ENCODE results near the gene TTPAL. TPM values are rescaled to one million over a fixed set of nuclear protein-coding genes. Genes with fewer than 3 reads are reported as not detected.

The TTPAL gene
- total RNA-seq, 1 experiment from 2014 or later: 28.5 TPM

DNA sequence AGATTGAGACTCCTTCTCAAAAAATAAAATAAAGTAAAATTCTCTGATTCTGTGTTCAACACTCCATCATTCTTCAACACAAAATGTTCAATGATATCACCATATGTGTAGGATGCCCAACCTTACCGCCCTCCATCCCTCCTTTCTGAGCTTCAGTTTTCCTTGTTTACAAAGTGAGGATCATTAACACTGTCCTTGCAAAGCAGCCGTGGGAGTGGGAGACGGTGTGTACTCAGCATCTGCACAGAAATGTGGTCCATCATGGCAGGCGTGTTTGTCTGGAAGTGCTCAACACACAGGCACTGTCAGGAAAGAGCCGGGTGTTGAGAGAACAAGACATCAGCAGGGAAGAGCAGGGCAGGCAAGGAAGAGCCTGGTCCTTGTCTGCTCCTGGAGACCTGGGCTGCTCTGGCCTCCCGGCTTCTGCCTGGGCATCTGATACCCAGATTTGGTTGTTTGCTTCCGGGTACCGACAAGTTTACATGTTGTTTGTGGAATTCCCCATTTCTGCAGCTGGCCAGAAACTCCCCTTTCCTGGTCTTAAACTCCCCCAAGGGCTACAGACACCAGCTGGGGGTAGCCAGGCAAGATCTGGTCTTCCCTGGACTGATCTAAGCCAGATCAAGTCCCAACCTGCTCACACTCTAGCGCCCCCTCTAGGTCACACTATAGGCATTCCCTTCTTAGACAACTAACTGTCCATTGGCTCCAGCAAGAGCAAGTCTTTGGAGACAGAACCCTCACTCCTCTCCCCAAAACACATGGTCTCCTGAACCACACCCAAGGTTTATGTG lies 26.7 kb upstream of the TTPAL start:
- Histone ChIP-seq H4K20me1 (ENCODE audit: insufficient read depth) (no peaks in the 10 kb centered on the region), H3K4me1 (replicated peaks; ENCODE audit: insufficient read depth) (no peaks in the 10 kb centered on the region), H3F3A (ENCODE audit: insufficient read depth, low read depth) (no peaks in the 10 kb centered on the region), H2AFZ (no peak overlapping the region), H3K36me3 (ENCODE audit: low read depth) (no peaks in the 10 kb centered on the region), H3K9me2 (ENCODE audit: insufficient read depth) (no peaks in the 10 kb centered on the region), H3K79me2 (ENCODE audit: low read depth) (no peaks in the 10 kb centered on the region), H3K27ac (no peak overlapping the region), H3K4me2 (no peak overlapping the region), H3K27me3 (ENCODE audit: insufficient read depth, low read depth) (no peaks in the 10 kb centered on the region), H3K9me3 (ENCODE audit: insufficient read depth, low read depth) (no peaks in the 10 kb centered on the region), H3K4me3 (no peak overlapping the region)
- BruUV-seq (replicated peaks): no TSS peak
- POLR2A ChIA-PET (ENCODE audit: unreplicated experiment): no interaction called here
- intact Hi-C loops (cut with micrococcal nuclease; ENCODE audit: unreplicated experiment): no loop called here
- no peak for TF ChIP-seq EZH2 (IDR thresholded peaks at IDR 0.05; ENCODE audit: low read depth)
- TF ChIP-seq, protein P1, sequence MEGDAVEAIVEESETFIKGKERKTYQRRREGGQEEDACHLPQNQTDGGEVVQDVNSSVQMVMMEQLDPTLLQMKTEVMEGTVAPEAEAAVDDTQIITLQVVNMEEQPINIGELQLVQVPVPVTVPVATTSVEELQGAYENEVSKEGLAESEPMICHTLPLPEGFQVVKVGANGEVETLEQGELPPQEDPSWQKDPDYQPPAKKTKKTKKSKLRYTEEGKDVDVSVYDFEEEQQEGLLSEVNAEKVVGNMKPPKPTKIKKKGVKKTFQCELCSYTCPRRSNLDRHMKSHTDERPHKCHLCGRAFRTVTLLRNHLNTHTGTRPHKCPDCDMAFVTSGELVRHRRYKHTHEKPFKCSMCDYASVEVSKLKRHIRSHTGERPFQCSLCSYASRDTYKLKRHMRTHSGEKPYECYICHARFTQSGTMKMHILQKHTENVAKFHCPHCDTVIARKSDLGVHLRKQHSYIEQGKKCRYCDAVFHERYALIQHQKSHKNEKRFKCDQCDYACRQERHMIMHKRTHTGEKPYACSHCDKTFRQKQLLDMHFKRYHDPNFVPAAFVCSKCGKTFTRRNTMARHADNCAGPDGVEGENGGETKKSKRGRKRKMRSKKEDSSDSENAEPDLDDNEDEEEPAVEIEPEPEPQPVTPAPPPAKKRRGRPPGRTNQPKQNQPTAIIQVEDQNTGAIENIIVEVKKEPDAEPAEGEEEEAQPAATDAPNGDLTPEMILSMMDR (conservative IDR thresholded peaks at IDR 0.05): peak; percentile 54
- CTCF ChIA-PET: no interaction called here
- DNase-seq: no peak

DNA sequence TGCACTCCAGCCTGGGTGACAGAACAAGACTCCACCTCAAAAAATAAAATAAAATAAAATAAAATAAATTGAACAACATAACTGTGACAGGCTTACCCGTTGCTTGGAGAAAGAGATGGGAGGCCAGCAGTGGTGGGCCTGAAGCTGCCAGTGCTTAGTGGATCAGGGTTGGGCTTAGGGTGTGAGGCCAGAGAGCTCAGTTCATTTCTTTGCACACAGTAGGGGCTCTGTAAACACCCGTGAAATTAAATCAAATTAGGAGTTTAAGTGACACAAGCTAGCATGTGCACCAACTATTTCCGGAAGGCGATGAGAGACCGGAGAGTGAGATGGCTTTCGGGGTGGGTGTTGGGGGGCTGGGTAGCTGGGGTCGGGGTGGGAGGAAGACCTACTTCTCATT lies 25.8 kb upstream of the TTPAL start:
- Histone ChIP-seq H3F3A (ENCODE audit: insufficient read depth, low read depth) (no peaks in the 10 kb centered on the region), H3K79me2 (ENCODE audit: low read depth) (no peaks in the 10 kb centered on the region), H4K20me1 (ENCODE audit: insufficient read depth) (no peaks in the 10 kb centered on the region), H3K27ac (no peak overlapping the region), H3K4me2 (no peak overlapping the region), H3K27me3 (ENCODE audit: insufficient read depth, low read depth) (no peaks in the 10 kb centered on the region), H3K36me3 (ENCODE audit: low read depth) (no peaks in the 10 kb centered on the region), H3K9me2 (ENCODE audit: insufficient read depth) (no peaks in the 10 kb centered on the region), H3K9me3 (ENCODE audit: insufficient read depth, low read depth) (no peaks in the 10 kb centered on the region), H3K4me3 (no peak overlapping the region), H2AFZ (no peak overlapping the region), H3K4me1 (replicated peaks; ENCODE audit: insufficient read depth) (no peaks in the 10 kb centered on the region)
- intact Hi-C loops (cut with micrococcal nuclease; ENCODE audit: unreplicated experiment): no loop called here
- TF ChIP-seq, protein P1 (conservative IDR thresholded peaks at IDR 0.05): no peak
- no peak for TF ChIP-seq EZH2 (IDR thresholded peaks at IDR 0.05; ENCODE audit: low read depth)
- no TSS peak for BruUV-seq (replicated peaks)
- no peak for DNase-seq
- ChIA-PET CTCF (interaction anchor here (0.6 kb wide), 1 partner anchor 442 kb away, joined by 7 read pairs; no protein-coding TSS in a partner anchor), POLR2A (ENCODE audit: unreplicated experiment) (interaction anchor here (0.6 kb wide), 1 partner anchor 10 kb away, joined by 8 read pairs; no protein-coding TSS in a partner anchor)

DNA sequence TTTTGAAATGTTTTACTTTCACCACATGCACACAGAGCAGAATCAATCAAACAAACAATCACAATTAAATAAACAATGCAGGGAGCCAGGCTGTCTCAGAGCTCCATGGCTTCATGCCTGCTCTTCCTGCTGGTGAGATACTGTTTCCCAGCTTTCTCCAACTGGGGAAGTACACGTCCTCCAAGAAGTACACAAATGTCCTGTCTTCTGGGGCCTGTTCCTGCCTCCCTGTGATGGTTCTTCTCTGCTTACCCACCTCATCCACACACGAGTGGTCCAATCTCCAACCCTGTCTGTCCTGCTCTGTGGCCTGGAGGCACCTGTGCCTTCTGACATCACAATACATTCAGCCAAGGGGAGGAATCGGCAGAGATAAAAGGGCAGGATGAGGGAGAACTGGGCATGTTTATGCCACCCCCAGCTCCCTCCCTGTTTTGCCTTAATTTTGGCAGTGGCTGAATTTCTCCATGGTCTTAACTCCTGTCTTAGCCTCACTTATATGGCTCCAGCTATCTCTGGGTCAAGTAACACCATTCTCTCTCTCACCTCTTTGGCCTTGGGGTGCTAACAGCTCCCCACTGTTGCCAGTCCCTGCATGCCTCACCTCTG lies 25.3 kb upstream of the TTPAL start:
- Histone ChIP-seq H3K36me3 (ENCODE audit: low read depth) (no peaks in the 10 kb centered on the region), H4K20me1 (ENCODE audit: insufficient read depth) (no peaks in the 10 kb centered on the region), H2AFZ (no peak overlapping the region), H3K27ac (no peak overlapping the region), H3K4me1 (replicated peaks; ENCODE audit: insufficient read depth) (no peaks in the 10 kb centered on the region), H3K9me3 (ENCODE audit: insufficient read depth, low read depth) (no peaks in the 10 kb centered on the region), H3K9me2 (ENCODE audit: insufficient read depth) (no peaks in the 10 kb centered on the region), H3K4me3 (no peak overlapping the region), H3K4me2 (no peak overlapping the region), H3K27me3 (ENCODE audit: insufficient read depth, low read depth) (no peaks in the 10 kb centered on the region), H3K79me2 (ENCODE audit: low read depth) (no peaks in the 10 kb centered on the region), H3F3A (ENCODE audit: insufficient read depth, low read depth) (no peaks in the 10 kb centered on the region)
- ChIA-PET POLR2A (ENCODE audit: unreplicated experiment) (interaction anchor here (0.6 kb wide), 1 partner anchor 10 kb away, joined by 8 read pairs; no protein-coding TSS in a partner anchor), CTCF (interaction anchor here (0.6 kb wide), 1 partner anchor 443 kb away, joined by 7 read pairs; no protein-coding TSS in a partner anchor)
- BruUV-seq (replicated peaks): no TSS peak
- TF ChIP-seq, protein P1 (conservative IDR thresholded peaks at IDR 0.05): no peak
- TF ChIP-seq EZH2 (IDR thresholded peaks at IDR 0.05; ENCODE audit: low read depth): no peak
- no peak for DNase-seq
- intact Hi-C loops (cut with micrococcal nuclease; ENCODE audit: unreplicated experiment): no loop called here

Measured in PC-9 (cell line).